Measurements from ENCODE around the gene KHDRBS2.

- no peak for TF ChIP-seq CTCF (IDR thresholded peaks at IDR 0.05)
- no peak for TF ChIP-seq POLR2A (IDR thresholded peaks at IDR 0.05)
Observed at GRCh38 chr6:62286470-62286843, 432 bp upstream of the KHDRBS2 start.

All from Peyer's patch (tissue), 4 donors.